ENCODE data around the gene ZFYVE9.

Gene ZFYVE9

GRCh38 chr1:52249831-52250230, 107.9 kb downstream of the ZFYVE9 start:
- no peak for DNase-seq (ENCODE audit: low read depth, low spot score)
- no peak for TF ChIP-seq CTCF (IDR thresholded peaks at IDR 0.05; ENCODE audit: insufficient read depth, low read length, missing control alignments)
- POLR2A ChIA-PET: no interaction called here
- no peak overlapping the region for H3K4me3 ChIP-seq (ENCODE audit: low read depth, low read length)
- CTCF ChIA-PET: no interaction called here

- no peak overlapping the region for H3K4me3 ChIP-seq (ENCODE audit: low read depth, low read length)
- no peak for TF ChIP-seq CTCF (IDR thresholded peaks at IDR 0.05; ENCODE audit: insufficient read depth, low read length, missing control alignments)
- CTCF ChIA-PET: no interaction called here
- DNase-seq (ENCODE audit: low read depth, low spot score): no peak
- POLR2A ChIA-PET: no interaction called here
These were observed 111.5 kb downstream of the ZFYVE9 start for GRCh38 chr1:52253421-52253820.

- DNase-seq (ENCODE audit: low read depth, low spot score): no peak
- TF ChIP-seq CTCF (IDR thresholded peaks at IDR 0.05; ENCODE audit: insufficient read depth, low read length, missing control alignments): no peak
- H3K4me3 ChIP-seq (ENCODE audit: low read depth, low read length): no peak overlapping the region
- POLR2A ChIA-PET: no interaction called here
- CTCF ChIA-PET: interaction anchor here (1.0 kb wide), 1 partner anchor 117 kb away, joined by 3 read pairs; the partner anchor contains the start of gene ZFYVE9
These were observed 118.0 kb downstream of the ZFYVE9 start for GRCh38 chr1:52259886-52260285.

- ChIA-PET CTCF (interaction anchor here (0.7 kb wide), 1 partner anchor 59 kb away, joined by 3 read pairs; no protein-coding TSS in a partner anchor), POLR2A (no interaction called here)
- DNase-seq (ENCODE audit: low read depth, low spot score): no peak
- H3K4me3 ChIP-seq (ENCODE audit: low read depth, low read length): no peak overlapping the region
- TF ChIP-seq CTCF (IDR thresholded peaks at IDR 0.05; ENCODE audit: insufficient read depth, low read length, missing control alignments): no peak
These were observed 121.4 kb downstream of the ZFYVE9 start for GRCh38 chr1:52263153-52263910.

GRCh38 chr1:52264530-52265115, 122.7 kb downstream of the ZFYVE9 start:
- ChIA-PET POLR2A (no interaction called here), CTCF (interaction anchor here (1.0 kb wide), 1 partner anchor 8 kb away, joined by 3 read pairs; no protein-coding TSS in a partner anchor)
- H3K4me3 ChIP-seq (ENCODE audit: low read depth, low read length): no peak overlapping the region
- no peak for DNase-seq (ENCODE audit: low read depth, low spot score)
- TF ChIP-seq CTCF (IDR thresholded peaks at IDR 0.05; ENCODE audit: insufficient read depth, low read length, missing control alignments): no peak

- ChIA-PET POLR2A (no interaction called here), CTCF (interaction anchor here (1.3 kb wide), 1 partner anchor 30 kb away, joined by 3 read pairs; no protein-coding TSS in a partner anchor)
- no peak overlapping the region for H3K4me3 ChIP-seq (ENCODE audit: low read depth, low read length)
- no peak for TF ChIP-seq CTCF (IDR thresholded peaks at IDR 0.05; ENCODE audit: insufficient read depth, low read length, missing control alignments)
- DNase-seq (ENCODE audit: low read depth, low spot score): no peak
These were observed 124.6 kb downstream of the ZFYVE9 start for GRCh38 chr1:52266507-52266906.
